Measurements from ENCODE around the gene HOXC9.

- TF ChIP-seq GATA3 (IDR thresholded peaks at IDR 0.05; ENCODE audit: low read depth, low read length) (no peak), GATA2 (IDR thresholded peaks at IDR 0.05; ENCODE audit: low read depth, low read length) (no peak)
Measured at GRCh38 chr12:53995378-53996239, 4.4 kb upstream of the HOXC9 start.
